ENCODE data around the gene VLDLR. TPM values are rescaled to one million over a fixed set of nuclear protein-coding genes. Genes with fewer than 3 reads are reported as not detected.

Gene VLDLR
- total and polyA plus RNA-seq, 12 donors: 7.7 to 54.1 (median 32.7) TPM

DNA sequence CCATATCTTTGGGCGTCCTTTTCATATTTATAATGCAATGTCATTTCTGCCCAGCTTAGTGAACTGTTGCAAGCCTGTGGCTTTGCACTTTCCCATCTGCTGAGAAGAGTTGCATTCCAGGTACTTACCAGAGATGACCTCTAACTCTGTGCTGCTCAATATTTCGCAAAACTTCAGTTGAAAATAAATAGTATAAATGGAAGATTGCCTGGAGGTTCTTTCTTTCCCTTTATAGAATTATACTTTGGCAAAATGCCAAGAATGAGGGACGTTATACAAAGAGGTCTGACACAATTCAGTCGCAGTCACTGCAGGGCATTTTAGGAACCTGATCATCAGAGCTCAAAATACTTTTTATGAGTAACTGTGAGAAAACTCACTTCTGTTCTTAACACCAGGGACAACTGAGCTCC is 18.9 kb upstream of the VLDLR start:
- WGBS, 4 donors: 11 to 21% (median 16%) methylated on average over 4 of the region's 4 CpGs
- peak in 2 of 7 donors; percentile 31 to 38 for DNase-seq
- H3K4me3 ChIP-seq: no peak overlapping the region
- H3K9me3 ChIP-seq (replicated peaks in 1 of 3): no peaks in the 10 kb centered on the region
- intact Hi-C loops (cut with DNase I): no loop called here
- H3K4me1 ChIP-seq (replicated peaks in 1 of 2): no peaks in the 10 kb centered on the region
- H3K36me3 ChIP-seq (replicated peaks in 1 of 2): no peaks in the 10 kb centered on the region
- TF ChIP-seq CTCF (IDR thresholded peaks at IDR 0.05) (no peak), POLR2A (IDR thresholded peaks at IDR 0.05) (no peak)
- no peaks in the 10 kb centered on the region for H3K27me3 ChIP-seq
- no peak overlapping the region for H3K27ac ChIP-seq

- Histone ChIP-seq H3K27ac (no peak overlapping the region), H3K4me3 (no peak overlapping the region), H3K4me1 (replicated peaks in 1 of 2) (no peaks in the 10 kb centered on the region), H3K36me3 (replicated peaks in 1 of 2) (no peaks in the 10 kb centered on the region), H3K9me3 (replicated peaks in 1 of 3) (no peaks in the 10 kb centered on the region), H3K27me3 (no peaks in the 10 kb centered on the region)
- intact Hi-C loops (cut with DNase I): no loop called here
- no peak for DNase-seq
- TF ChIP-seq POLR2A (IDR thresholded peaks at IDR 0.05) (no peak), CTCF (IDR thresholded peaks at IDR 0.05) (no peak)
- 76 to 96% (median 93%) methylated on average over 2 of the region's 2 CpGs for WGBS, 4 donors
Measured at GRCh38 chr9:2603621-2604020, 18.0 kb upstream of the VLDLR start.

DNA sequence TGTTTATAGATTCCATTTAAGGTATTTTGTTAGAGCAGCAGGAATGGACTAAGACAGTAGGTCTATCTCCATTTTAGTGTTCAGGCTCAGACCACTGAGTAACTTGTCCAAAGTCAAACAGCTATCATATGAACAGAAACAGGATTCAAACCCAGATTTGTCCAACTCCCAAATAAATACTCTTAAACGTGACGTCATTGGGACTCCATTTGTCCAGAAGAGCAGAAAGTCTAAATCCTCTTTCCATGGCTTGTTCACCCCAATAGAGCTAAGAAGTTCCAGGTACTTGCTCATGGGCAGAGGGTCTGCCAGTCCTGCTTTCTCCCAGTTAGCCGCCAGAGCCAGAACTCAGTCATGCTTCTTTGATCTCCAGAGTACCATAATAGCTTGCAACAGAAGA is 16.3 kb upstream of the VLDLR start:
- Histone ChIP-seq H3K27me3 (no peaks in the 10 kb centered on the region), H3K27ac (no peak overlapping the region), H3K36me3 (replicated peaks in 1 of 2) (no peaks in the 10 kb centered on the region), H3K9me3 (replicated peaks in 1 of 3) (no peaks in the 10 kb centered on the region), H3K4me1 (replicated peaks in 1 of 2) (no peaks in the 10 kb centered on the region), H3K4me3 (no peak overlapping the region)
- TF ChIP-seq POLR2A (IDR thresholded peaks at IDR 0.05): no peak
- TF ChIP-seq CTCF (IDR thresholded peaks at IDR 0.05): no peak
- intact Hi-C loops (cut with DNase I): no loop called here
- no peak for DNase-seq
- WGBS, 4 donors: 79 to 94% (median 86%) methylated on average over 3 of the region's 3 CpGs

DNA sequence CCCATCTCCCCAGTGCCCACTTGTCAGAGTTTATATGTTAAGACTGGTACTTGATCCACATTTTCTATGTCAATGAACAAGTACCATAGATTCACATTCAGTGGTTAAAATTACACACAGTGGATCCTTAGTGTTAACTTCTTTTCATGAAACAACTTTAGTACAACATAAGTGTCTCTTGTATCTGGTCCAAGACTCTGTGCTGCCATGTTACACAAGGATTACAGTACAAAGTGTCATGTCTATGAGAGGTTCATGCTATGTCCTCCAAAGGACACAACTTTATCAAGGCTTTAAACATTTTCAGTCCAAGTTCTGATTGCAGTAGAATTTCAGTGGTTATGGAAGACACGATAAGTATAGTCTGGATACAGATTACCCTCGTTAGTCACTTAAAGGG is 13.3 kb upstream of the VLDLR start:
- Histone ChIP-seq H3K4me1 (replicated peaks in 1 of 2) (no peaks in the 10 kb centered on the region), H3K27me3 (no peaks in the 10 kb centered on the region), H3K27ac (no peak overlapping the region), H3K36me3 (replicated peaks in 1 of 2) (no peaks in the 10 kb centered on the region), H3K4me3 (no peak overlapping the region), H3K9me3 (replicated peaks in 1 of 3) (no peaks in the 10 kb centered on the region)
- TF ChIP-seq POLR2A (IDR thresholded peaks at IDR 0.05) (no peak), CTCF (IDR thresholded peaks at IDR 0.05) (no peak)
- no peak for DNase-seq
- intact Hi-C loops (cut with DNase I): no loop called here
- WGBS, 4 donors: 84 to 95% (median 89%) methylated on average over 2 of the region's 2 CpGs
